ENCODE data around the gene NRG3. TPM values are rescaled to one million over a fixed set of nuclear protein-coding genes. Genes with fewer than 3 reads are reported as not detected.
"Not testable (repeated sequence)": the region's sequence is repeated elsewhere in the genome, so short reads cannot be mapped to it uniquely, and the experiment has no call there.

The NRG3 gene
- total RNA-seq, 1 donor from 2014 or later, result 2.3 TPM

DNA sequence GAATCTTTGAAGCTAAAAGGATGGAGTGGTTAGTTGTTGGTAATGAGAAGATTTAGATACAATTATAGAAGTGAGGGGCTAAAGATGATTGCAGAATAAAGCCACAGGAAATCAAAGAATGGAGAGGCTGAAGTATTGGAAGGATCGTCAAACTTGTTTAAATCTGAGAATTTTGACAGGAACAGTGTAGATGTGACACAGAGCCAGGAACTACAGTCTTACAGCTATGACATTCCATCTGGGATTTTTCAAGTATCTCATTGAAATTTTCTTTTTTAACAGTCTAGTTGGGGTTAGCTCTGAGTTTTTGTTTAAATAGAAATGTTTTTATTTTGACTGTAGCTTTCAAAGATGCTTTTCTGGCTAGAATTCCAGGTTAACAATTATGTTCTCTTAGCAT, 181.4 kb downstream of the NRG3 start:
- Histone ChIP-seq H3K27me3 (no peaks in the 10 kb centered on the region), H3K27ac (no peak overlapping the region), H3K36me3 (no peaks in the 10 kb centered on the region), H3K9me3 (no peaks in the 10 kb centered on the region), H3K4me1 (no peaks in the 10 kb centered on the region), H3K4me3 (no peak overlapping the region)
- ATAC-seq, result no peak
- intact Hi-C loops (cut with DNase I), result no loop called here
- no peak for DNase-seq
- TF ChIP-seq, protein P1, sequence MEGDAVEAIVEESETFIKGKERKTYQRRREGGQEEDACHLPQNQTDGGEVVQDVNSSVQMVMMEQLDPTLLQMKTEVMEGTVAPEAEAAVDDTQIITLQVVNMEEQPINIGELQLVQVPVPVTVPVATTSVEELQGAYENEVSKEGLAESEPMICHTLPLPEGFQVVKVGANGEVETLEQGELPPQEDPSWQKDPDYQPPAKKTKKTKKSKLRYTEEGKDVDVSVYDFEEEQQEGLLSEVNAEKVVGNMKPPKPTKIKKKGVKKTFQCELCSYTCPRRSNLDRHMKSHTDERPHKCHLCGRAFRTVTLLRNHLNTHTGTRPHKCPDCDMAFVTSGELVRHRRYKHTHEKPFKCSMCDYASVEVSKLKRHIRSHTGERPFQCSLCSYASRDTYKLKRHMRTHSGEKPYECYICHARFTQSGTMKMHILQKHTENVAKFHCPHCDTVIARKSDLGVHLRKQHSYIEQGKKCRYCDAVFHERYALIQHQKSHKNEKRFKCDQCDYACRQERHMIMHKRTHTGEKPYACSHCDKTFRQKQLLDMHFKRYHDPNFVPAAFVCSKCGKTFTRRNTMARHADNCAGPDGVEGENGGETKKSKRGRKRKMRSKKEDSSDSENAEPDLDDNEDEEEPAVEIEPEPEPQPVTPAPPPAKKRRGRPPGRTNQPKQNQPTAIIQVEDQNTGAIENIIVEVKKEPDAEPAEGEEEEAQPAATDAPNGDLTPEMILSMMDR (IDR thresholded peaks at IDR 0.05), result no peak

DNA sequence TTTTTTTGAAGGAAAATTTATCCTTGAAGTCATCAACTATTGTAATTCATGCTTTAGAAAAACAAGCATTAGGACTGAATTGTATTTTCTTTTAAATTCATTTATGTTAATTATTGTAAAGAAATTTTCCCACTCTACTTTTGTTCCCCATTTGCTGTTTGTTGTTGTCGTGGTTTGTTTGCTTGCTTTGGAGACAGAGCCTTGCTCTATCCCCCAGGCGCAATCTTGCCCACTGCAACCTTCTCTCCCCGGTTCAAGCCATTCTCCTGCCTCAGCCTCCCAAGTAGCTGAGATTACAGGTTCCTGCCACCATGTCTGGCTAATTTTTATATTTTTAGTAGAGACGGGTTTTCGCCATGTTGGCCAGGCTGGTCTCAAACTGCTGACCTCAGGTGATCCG, 192.2 kb downstream of the NRG3 start:
- intact Hi-C loops (cut with DNase I), result not testable (repeated sequence)

DNA sequence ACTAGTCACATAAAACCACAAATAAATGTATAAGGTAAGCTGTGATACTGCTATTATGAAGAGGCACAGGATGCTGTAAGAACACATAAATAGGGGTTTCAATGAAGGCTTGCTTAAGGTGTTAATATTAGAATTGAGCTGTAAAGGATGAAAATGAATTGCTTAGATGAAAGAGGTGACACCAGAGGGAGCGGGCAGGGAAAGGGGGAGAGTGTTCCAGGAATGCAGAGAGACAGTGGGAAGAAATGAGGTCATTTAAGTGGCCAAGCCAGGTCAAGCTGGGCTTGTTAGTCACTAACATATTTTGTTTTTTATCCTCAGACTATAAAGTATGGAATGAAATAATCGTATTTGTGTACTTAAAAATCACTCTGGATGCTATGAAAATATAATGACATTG, 193.5 kb downstream of the NRG3 start:
- ATAC-seq (no peak), DNase-seq (no peak)
- no peak overlapping the region for H3K27ac ChIP-seq
- H3K4me1 ChIP-seq, result no peaks in the 10 kb centered on the region
- no peaks in the 10 kb centered on the region for H3K27me3 ChIP-seq
- intact Hi-C loops (cut with DNase I), result no loop called here
- H3K9me3 ChIP-seq, result no peaks in the 10 kb centered on the region
- TF ChIP-seq, protein P1 (IDR thresholded peaks at IDR 0.05), result no peak
- no peaks in the 10 kb centered on the region for H3K36me3 ChIP-seq
- H3K4me3 ChIP-seq, result no peak overlapping the region

More for the DNA sequence above, 192.2 kb downstream of the NRG3 start:
- H3K36me3 ChIP-seq, H3K9me3 ChIP-seq, H3K4me3 ChIP-seq, ATAC-seq, DNase-seq, H3K4me1 ChIP-seq, H3K27me3 ChIP-seq, H3K27ac ChIP-seq: not testable (repeated sequence)

DNA sequence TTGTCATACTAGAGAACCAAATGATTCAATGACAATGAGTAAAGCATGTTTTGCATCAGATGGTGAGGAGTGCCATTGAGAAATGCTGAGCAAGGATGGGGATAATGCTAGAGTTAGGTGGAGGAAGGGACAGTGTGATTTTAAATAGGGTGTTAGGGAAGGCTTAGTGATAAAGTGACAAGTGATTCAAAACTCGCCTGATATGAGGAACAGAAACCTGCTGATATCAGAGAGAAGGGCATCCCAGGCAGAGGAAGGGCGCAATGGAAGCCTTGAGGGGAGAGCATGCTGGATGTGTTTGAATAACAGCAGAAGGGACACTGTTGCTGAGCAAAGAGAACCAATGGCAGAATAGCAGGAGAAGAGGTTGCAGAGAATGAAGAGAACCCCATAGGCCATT, 196.2 kb downstream of the NRG3 start:
- H3K4me3 ChIP-seq, result no peak overlapping the region
- TF ChIP-seq, protein P1 (IDR thresholded peaks at IDR 0.05), result no peak
- no peaks in the 10 kb centered on the region for H3K9me3 ChIP-seq
- DNase-seq (no peak), ATAC-seq (no peak)
- no peaks in the 10 kb centered on the region for H3K27me3 ChIP-seq
- H3K4me1 ChIP-seq, result no peaks in the 10 kb centered on the region
- H3K36me3 ChIP-seq, result no peaks in the 10 kb centered on the region
- intact Hi-C loops (cut with DNase I), result no loop called here
- no peak overlapping the region for H3K27ac ChIP-seq

DNA sequence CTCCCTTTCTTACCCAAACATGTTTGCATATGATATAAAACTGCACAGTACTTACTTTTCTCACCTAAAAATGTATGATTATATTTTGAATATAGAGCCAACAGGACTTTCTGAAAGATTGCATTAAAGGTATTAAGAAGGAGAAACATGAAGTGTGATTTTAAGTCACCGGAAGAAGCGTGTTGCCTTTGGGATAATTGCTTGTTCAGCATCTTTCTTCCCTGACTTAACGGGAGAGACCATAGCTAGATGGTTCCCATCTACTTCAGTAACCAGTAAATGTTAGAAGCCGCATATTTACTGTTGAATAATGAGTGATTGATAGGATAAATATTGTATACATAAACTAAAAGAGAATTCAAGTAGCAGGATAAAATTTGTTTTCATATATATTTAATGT, 197.1 kb downstream of the NRG3 start:
- Histone ChIP-seq H3K4me3 (no peak overlapping the region), H3K9me3 (no peaks in the 10 kb centered on the region), H3K27ac (no peak overlapping the region), H3K27me3 (no peaks in the 10 kb centered on the region), H3K4me1 (no peaks in the 10 kb centered on the region), H3K36me3 (no peaks in the 10 kb centered on the region)
- intact Hi-C loops (cut with DNase I), result no loop called here
- no peak for ATAC-seq
- TF ChIP-seq, protein P1 (IDR thresholded peaks at IDR 0.05), result no peak
- no peak for DNase-seq

DNA sequence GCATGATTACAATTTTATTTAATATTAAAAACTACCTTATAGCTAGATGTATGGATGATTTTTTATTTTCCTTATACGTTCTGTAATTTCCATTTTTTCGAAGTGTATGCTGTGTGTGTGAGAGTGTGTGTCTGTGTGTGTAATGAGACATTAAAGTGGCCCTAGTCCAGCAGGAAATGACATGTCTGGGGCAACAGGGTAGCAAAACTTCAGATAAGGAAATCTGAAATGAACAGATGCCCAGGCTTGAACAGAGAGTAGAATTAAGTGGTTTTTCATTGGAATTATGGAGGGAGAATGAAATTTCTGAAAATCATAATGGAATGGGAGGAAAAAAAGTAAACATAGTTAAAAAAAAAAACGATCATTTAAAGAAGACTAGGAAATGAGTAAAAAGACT, 200.6 kb downstream of the NRG3 start:
- no peaks in the 10 kb centered on the region for H3K9me3 ChIP-seq
- no peaks in the 10 kb centered on the region for H3K27me3 ChIP-seq
- H3K4me1 ChIP-seq, result no peaks in the 10 kb centered on the region
- H3K4me3 ChIP-seq, result no peak overlapping the region
- TF ChIP-seq, protein P1 (IDR thresholded peaks at IDR 0.05), result no peak
- H3K27ac ChIP-seq, result no peak overlapping the region
- intact Hi-C loops (cut with DNase I), result no loop called here
- DNase-seq (no peak), ATAC-seq (no peak)
- H3K36me3 ChIP-seq, result no peaks in the 10 kb centered on the region

Measured in upper lobe of right lung (tissue), 1 donor.